HK-2 (cell line): ENCODE data around the gene LSM2.
"Not testable (repeated sequence)": the region's sequence is repeated elsewhere in the genome, so short reads cannot be mapped to it uniquely, and the experiment has no call there.

ENCODE experiments used
- DNase-seq: peaks from one replicate; pipeline ENCODE4 v3.0.0-alpha.2; 2018; ENCODE audit not compliant: unreplicated experiment

The LSM2 gene

GRCh38 chr6:31827286-31828079 lies 20.7 kb upstream of the LSM2 start, which contains the start of gene HSPA1B:
TSS of gene HSPA1B (plus strand) at chr6:31827738. CDS start at chr6:31827951, 213 bp downstream.
- peak; percentile 98 for DNase-seq

GRCh38 chr6:31826793-31827285 lies 20.1 kb upstream of the LSM2 start:
- DNase-seq: peak; percentile 73

GRCh38 chr6:31825553-31825952 lies 18.8 kb upstream of the LSM2 start:
- no peak for DNase-seq

GRCh38 chr6:31823592-31824196 lies 16.9 kb upstream of the LSM2 start:
- DNase-seq: not testable (repeated sequence)

- DNase-seq: peak; percentile 76
These were observed 15.5 kb upstream of the LSM2 start for GRCh38 chr6:31822036-31822821.

- DNase-seq: no peak
These were observed 14.7 kb upstream of the LSM2 start for GRCh38 chr6:31821301-31822035.

- DNase-seq: not testable (repeated sequence)
These were observed 13.6 kb upstream of the LSM2 start for GRCh38 chr6:31820399-31820798.

GRCh38 chr6:31819871-31820299 lies 13.1 kb upstream of the LSM2 start:
- no peak for DNase-seq

- DNase-seq: not testable (repeated sequence)
These were observed 11.3 kb upstream of the LSM2 start for GRCh38 chr6:31817929-31818511.

- not testable (repeated sequence) for DNase-seq
These were observed 10.6 kb upstream of the LSM2 start for GRCh38 chr6:31817133-31817928.

- peak; percentile 98 for DNase-seq
These were observed 8.5 kb upstream of the LSM2 start, which contains the start of the genes HSPA1A and HSPA1L for GRCh38 chr6:31815025-31815838. TSS of gene HSPA1A (plus strand) at chr6:31815543. CDS start at chr6:31815757, 214 bp downstream. TSS of gene HSPA1L (minus strand) at chr6:31815283. CDS start at chr6:31811972, 3,311 bp downstream.

GRCh38 chr6:31814677-31815024 lies 7.9 kb upstream of the LSM2 start:
- peak; percentile 94 for DNase-seq

- DNase-seq: no peak
These were observed 6.7 kb upstream of the LSM2 start for GRCh38 chr6:31813465-31813849.

- DNase-seq: no peak
These were observed 4.9 kb upstream of the LSM2 start for GRCh38 chr6:31811645-31812044.

GRCh38 chr6:31808599-31808998 lies 1.8 kb upstream of the LSM2 start:
- not testable (repeated sequence) for DNase-seq

- DNase-seq: no peak
These were observed 762 bp downstream of the LSM2 start for GRCh38 chr6:31805939-31806469.

- not testable (repeated sequence) for DNase-seq
These were observed 5.5 kb downstream of the LSM2 start for GRCh38 chr6:31801031-31801927.

GRCh38 chr6:31799781-31800180 lies 7.0 kb downstream of the LSM2 start:
- DNase-seq: no peak
